K562 (cell line): ENCODE results near the gene PRICKLE4. TPM values are rescaled to one million over a fixed set of nuclear protein-coding genes. Genes with fewer than 3 reads are reported as not detected.

Experiments
- ATF6 ChIP-seq: sonication (generic); formaldehyde crosslinking; IDR thresholded peaks from 2 replicates; pipeline ENCODE4 v1.4.0; 2020; ENCODE audit warnings: mild to moderate bottlenecking, missing genetic modification reagents
- CREB5 ChIP-seq: fragments of 250-450 bp; sonication (Bioruptor Pico); IDR thresholded peaks from 2 replicates; pipeline ENCODE4 v1.5.0; 2020; ENCODE audit warnings: mild to moderate bottlenecking
- EHMT2 ChIP-seq: fragments of 450-650 bp; IDR thresholded peaks from 2 replicates; pipeline ENCODE4 v1.6.1; 2018; ENCODE audit warnings: antibody characterized with exemption
- EP300 ChIP-seq: IDR thresholded peaks from 2 replicates; pipeline ENCODE4 v1.6.1; 2012; ENCODE audit warnings: low read length, improper control_type of control experiment
- ERF ChIP-seq: fragments of 450-650 bp; formaldehyde crosslinking; IDR thresholded peaks from 2 replicates; pipeline ENCODE4 v1.4.0; 2020; ENCODE audit warnings: mild to moderate bottlenecking, mixed read lengths
- GATAD2B ChIP-seq: fragments of 450-650 bp; IDR thresholded peaks from 2 replicates; pipeline ENCODE4 v1.6.1; 2017; ENCODE audit warnings: mild to moderate bottlenecking, borderline replicate concordance
- HDAC2 ChIP-seq: fragments of 450-650 bp; IDR thresholded peaks from 2 replicates; pipeline ENCODE4 v1.6.1; 2016; ENCODE audit warnings: mild to moderate bottlenecking
- HDGF ChIP-seq: fragments of 450-650 bp; IDR thresholded peaks from 2 replicates; pipeline ENCODE4 v1.6.1; 2016
- ILF3 ChIP-seq: fragments of 450-650 bp; IDR thresholded peaks from 2 replicates; pipeline ENCODE4 v1.6.1; 2018; ENCODE audit warnings: antibody characterized with exemption, mild to moderate bottlenecking, moderate library complexity, borderline replicate concordance
- MGA ChIP-seq: fragments of 450-650 bp; IDR thresholded peaks from 2 replicates; pipeline ENCODE4 v1.6.1; 2016; ENCODE audit warnings: mild to moderate bottlenecking, moderate library complexity
- POLR3A ChIP-seq: IDR thresholded peaks from 2 replicates; pipeline ENCODE4 v1.6.1; 2011; ENCODE audit warnings: borderline replicate concordance, mild to moderate bottlenecking, moderate library complexity; ENCODE audit not compliant: insufficient read length, insufficient read depth; ENCODE audit errors: extremely low read depth
- ZNF12 ChIP-seq: sonication (generic); formaldehyde crosslinking; IDR thresholded peaks from 2 replicates; pipeline ENCODE4 v1.4.0; 2020; ENCODE audit warnings: mild to moderate bottlenecking, missing genetic modification reagents
- ZZZ3 ChIP-seq: fragments of 450-650 bp; IDR thresholded peaks from 2 replicates; pipeline ENCODE4 v1.6.1; 2016; ENCODE audit warnings: antibody characterized with exemption, mild to moderate bottlenecking, moderate library complexity
- polyA plus RNA-seq, 8 experiments: library from polyadenylated mRNA; depleted of rRNA in 4 of 8; stranded (reverse) in 5 of 8; unstranded in 3 of 8; fragments of >200 nt; fragmentation: Nextera tagmentation in 2 of 8; fragmentation: Illumina TruSeq in 1 of 8; extraction: Ambion mirVana in 2 of 8; extraction: Trizol in 1 of 8; gene quantifications; 2 replicates each; pipeline versions ENCODE4 v1.2.1 to v1.2.3, GENCODE V29; 2011 to 2014; ENCODE audit warnings: inconsistent platforms in 1 of 8, missing spikeins in 1 of 8
- total RNA-seq, 7 experiments: library from RNA; depleted of rRNA in 6 of 7; stranded (reverse); fragments of >200 nt in 6 of 7; fragmentation: Illumina TruSeq in 2 of 7; extraction: Trizol in 2 of 7; gene quantifications; 2 replicates each; pipeline versions ENCODE4 v1.2.1 to v1.2.3, GENCODE V29; 2011 to 2021; ENCODE audit warnings: low replicate concordance in 1 of 7

PRICKLE4 gene
- total and polyA plus RNA-seq, 9 of the 15 experiments (the other 6 are each of a cell fraction or from before 2014, with no cell fraction given) = 0.20 to 0.32 (median 0.27) TPM; not detected in 6

GRCh38 chr6:41818271-41819054 is 37.9 kb downstream of the PRICKLE4 start (continued):
- TF ChIP-seq MGA (no peak), CREB5 (no peak), POLR3A (no peak), ILF3 (no peak), ERF (no peak), HDGF (no peak), ATF6 (CRISPR knock-in tag) (no peak), EHMT2 (peak; percentile 89), HDAC2 (peak; percentile 68), EP300 (peak; percentile 78), ZZZ3 (no peak), GATAD2B (peak; percentile 59; the same call in 1 of the 2 replicates), ZNF12 (CRISPR knock-in tag) (no peak)
